ENCODE results near the gene JAKMIP1. TPM values are rescaled to one million over a fixed set of nuclear protein-coding genes. Genes with fewer than 3 reads are reported as not detected.

Gene JAKMIP1
- total RNA-seq: not detected in 2 replicates

DNA sequence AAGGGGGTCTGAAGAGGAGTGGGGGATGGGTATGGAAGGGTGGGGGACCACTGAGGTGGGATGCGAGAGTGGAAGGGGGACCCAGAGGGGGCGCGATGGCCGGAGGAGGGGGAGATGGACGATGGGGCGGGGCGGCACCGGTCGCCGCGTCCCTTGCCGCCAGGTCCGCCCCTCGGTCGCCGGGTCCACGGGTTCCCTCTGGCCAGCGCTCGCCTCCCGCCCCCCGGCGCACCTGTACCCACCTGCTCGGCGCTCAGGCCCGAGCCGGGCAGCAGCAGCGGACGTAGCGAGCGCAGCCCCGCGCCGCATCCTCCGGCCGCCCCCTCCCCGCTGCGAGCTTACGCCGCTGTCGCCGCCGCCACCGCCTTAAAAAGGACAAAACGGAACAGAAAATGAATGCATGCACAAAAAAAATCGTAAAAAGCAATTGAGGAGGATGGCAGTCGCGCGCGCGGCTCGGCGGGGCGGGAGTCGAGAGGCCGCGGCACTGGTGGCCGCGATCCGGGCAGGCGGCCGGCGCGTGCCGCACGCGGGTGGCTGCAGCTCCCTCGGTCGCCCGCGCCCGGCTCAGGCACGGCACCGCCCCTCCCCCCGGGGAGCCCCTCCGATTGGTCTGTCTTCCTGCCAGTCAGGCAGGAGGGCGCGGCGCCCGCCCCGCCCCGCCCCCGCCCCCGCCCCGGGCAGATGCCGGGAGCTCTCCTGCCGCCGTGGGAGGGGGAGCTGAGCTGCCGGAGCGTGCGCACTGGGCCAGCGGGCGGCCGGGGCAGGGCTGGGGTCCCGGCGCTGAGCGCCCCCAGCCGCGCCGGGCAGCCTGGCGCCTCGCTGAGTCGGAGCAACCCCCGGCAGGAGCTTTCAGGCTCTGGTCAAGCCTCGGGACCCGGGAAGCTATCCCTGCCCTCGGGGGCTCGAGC, at the start of gene JAKMIP1:
Gene JAKMIP1, minus strand, starts transcription at position 539 of the 911 bp plus-strand sequence. CDS start 87,699 bp downstream, outside the sequence.

DNA sequence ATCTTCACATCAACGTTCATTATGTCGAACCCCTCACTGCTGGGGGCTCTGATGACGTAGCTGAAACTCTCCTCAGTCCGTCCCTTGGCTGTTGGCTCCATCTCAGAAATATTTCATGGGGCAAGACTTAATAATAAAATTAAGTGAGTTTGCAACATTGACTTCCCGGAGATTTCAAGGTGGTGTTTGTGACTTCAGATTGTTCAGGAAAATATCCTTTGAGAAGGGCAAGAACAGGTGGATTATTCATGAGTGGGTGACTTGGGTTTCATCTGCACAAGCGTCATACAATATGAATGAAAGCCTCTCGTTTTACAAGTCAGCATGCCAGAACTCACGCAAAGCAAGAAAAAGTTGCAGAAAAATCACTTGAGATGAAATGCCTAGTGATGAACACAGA, 182.0 kb downstream of the JAKMIP1 start, which contains the start of gene C4orf50:
Gene C4orf50, minus strand, starts transcription at position 101 of the 400 bp plus-strand sequence.

Other genes starting within 250 kb of the JAKMIP1 start
- not detected in 2 replicates for gene C4orf50, start 182.1 kb downstream of the JAKMIP1 start, total RNA-seq
- gene WFS1, start 69.3 kb upstream of the JAKMIP1 start, total RNA-seq: 16.9 and 18.6 TPM in 2 replicates

Measured in airway epithelial cell (primary cell).